Omental fat pad (tissue), 4 donors: Measurements from ENCODE around the gene HDAC9. TPM values are rescaled to one million over a fixed set of nuclear protein-coding genes. Genes with fewer than 3 reads are reported as not detected.

ENCODE experiments used
- ATAC-seq: fragments of 150-250 bp; one replicate; pipeline ENCODE4 v1.9.1; 2016; ENCODE audit warnings: mild to moderate bottlenecking, moderate library complexity; ENCODE audit not compliant: low FRiP score
- DNase-seq: peaks from one replicate; pipeline ENCODE4 v3.0.0-alpha.2; 2019; ENCODE audit warnings: low spot score
- CTCF ChIP-seq, 3 donors: fragments of 450-650 bp; IDR thresholded peaks; one replicate each; pipeline ENCODE4 v1.5.1; 2016 to 2017; ENCODE audit warnings: antibody characterized with exemption in 3 of 3, mild to moderate bottlenecking in 3 of 3, moderate library complexity in 2 of 3
- total RNA-seq, 4 donors: library from RNA; depleted of rRNA; stranded (reverse); fragments of >200 nt; gene quantifications; one replicate each; pipeline ENCODE4 v1.1.0, GENCODE V29; 2016

HDAC9 gene
- total RNA-seq, 4 donors from 2014 or later = 15.6 to 51.5 (median 24.1) TPM

- no peak for ATAC-seq
- no peak for TF ChIP-seq CTCF (IDR thresholded peaks at IDR 0.05)
- DNase-seq = no peak
Observed at GRCh38 chr7:18489624-18490023, 5.9 kb upstream of the HDAC9 start.

- no peak for ATAC-seq
- DNase-seq = no peak
- TF ChIP-seq CTCF (IDR thresholded peaks at IDR 0.05) = no peak
Observed at GRCh38 chr7:18491871-18492270, 3.7 kb upstream of the HDAC9 start.

GRCh38 chr7:18494406-18494805 lies 1.1 kb upstream of the HDAC9 start:
- ATAC-seq = no peak
- TF ChIP-seq CTCF (IDR thresholded peaks at IDR 0.05) = no peak
- DNase-seq = no peak

GRCh38 chr7:18494821-18495408 lies 634 bp upstream of the HDAC9 start:
- ATAC-seq (no peak), DNase-seq (no peak)
- no peak for TF ChIP-seq CTCF (IDR thresholded peaks at IDR 0.05)

- ATAC-seq = no peak
- DNase-seq = no peak
- no peak for TF ChIP-seq CTCF (IDR thresholded peaks at IDR 0.05)
Observed at GRCh38 chr7:18496341-18496700, 772 bp downstream of the HDAC9 start.

- DNase-seq (no peak), ATAC-seq (no peak)
- TF ChIP-seq CTCF (IDR thresholded peaks at IDR 0.05) = no peak
Observed at GRCh38 chr7:18497082-18497481, 1.5 kb downstream of the HDAC9 start.

GRCh38 chr7:18497800-18498199 lies 2.3 kb downstream of the HDAC9 start:
- DNase-seq (no peak), ATAC-seq (no peak)
- TF ChIP-seq CTCF (IDR thresholded peaks at IDR 0.05) = no peak
